Germinal center (tissue), 1 donor: ENCODE data around the gene OR51T1.
"Not testable (repeated sequence)": the region's sequence is repeated elsewhere in the genome, so short reads cannot be mapped to it uniquely, and the experiment has no call there.

Experiments used
- DNase-seq: peaks from one replicate; pipeline ENCODE4 v3.0.0; 2012; ENCODE audit warnings: mixed read lengths, low spot score

The OR51T1 gene

GRCh38 chr11:4881860-4882500 lies at the start of gene OR51T1:
Gene OR51T1 (plus strand): TSS chr11:4881900. CDS start chr11:4881900, 0 bp downstream.
- DNase-seq, result no peak

- DNase-seq, result no peak
Observed at GRCh38 chr11:4839851-4840549, 41.7 kb upstream of the OR51T1 start.

GRCh38 chr11:4848908-4849532 lies 32.7 kb upstream of the OR51T1 start, which contains the start of gene OR51S1:
Gene OR51S1 (minus strand): TSS chr11:4849208. CDS start chr11:4849208, 0 bp downstream.
- no peak for DNase-seq

- no peak for DNase-seq
Observed at GRCh38 chr11:4851033-4851432, 30.7 kb upstream of the OR51T1 start.

GRCh38 chr11:4854286-4854685 lies 27.4 kb upstream of the OR51T1 start:
- DNase-seq, result not testable (repeated sequence)

- no peak for DNase-seq
Observed at GRCh38 chr11:4862447-4863236, 19.1 kb upstream of the OR51T1 start.

GRCh38 chr11:4863876-4864275 lies 17.8 kb upstream of the OR51T1 start:
- no peak for DNase-seq

- no peak for DNase-seq
Observed at GRCh38 chr11:4865855-4866254, 15.8 kb upstream of the OR51T1 start.

- no peak for DNase-seq
Observed at GRCh38 chr11:4881188-4881587, 512 bp upstream of the OR51T1 start.

- no peak for DNase-seq
Observed at GRCh38 chr11:4882543-4882942, 843 bp downstream of the OR51T1 start.

GRCh38 chr11:4884361-4884760 lies 2.7 kb downstream of the OR51T1 start:
- no peak for DNase-seq

- DNase-seq, result no peak
Observed at GRCh38 chr11:4886186-4886585, 4.5 kb downstream of the OR51T1 start.

- no peak for DNase-seq
Observed at GRCh38 chr11:4887591-4887990, 5.9 kb downstream of the OR51T1 start.

- DNase-seq, result no peak
Observed at GRCh38 chr11:4890279-4890678, 8.6 kb downstream of the OR51T1 start.

- DNase-seq, result no peak
Observed at GRCh38 chr11:4891996-4892640, 10.4 kb downstream of the OR51T1 start.

- DNase-seq, result peak; percentile 7
Observed at GRCh38 chr11:4903484-4903883, 21.8 kb downstream of the OR51T1 start, which contains the start of gene OR51A7. Gene OR51A7 (plus strand): TSS chr11:4903783. CDS start chr11:4907370, 3,587 bp downstream.

- DNase-seq, result no peak
Observed at GRCh38 chr11:4916581-4916980, 34.9 kb downstream of the OR51T1 start.

- DNase-seq, result no peak
Observed at GRCh38 chr11:4919250-4919649, 37.5 kb downstream of the OR51T1 start, which contains the start of gene OR51G2. Gene OR51G2 (minus strand): TSS chr11:4919350. CDS start chr11:4915663, 3,687 bp downstream.

GRCh38 chr11:4921796-4922195 lies 40.1 kb downstream of the OR51T1 start:
- DNase-seq, result no peak

GRCh38 chr11:4922304-4922703 lies 40.6 kb downstream of the OR51T1 start:
- no peak for DNase-seq

- no peak for DNase-seq
Observed at GRCh38 chr11:4924239-4924638, 42.5 kb downstream of the OR51T1 start, which contains the start of gene OR51G1. Gene OR51G1 (minus strand): TSS chr11:4924339. CDS start chr11:4924339, 0 bp downstream.
